Measurements from ENCODE around the gene GFM2.
"Not testable (repeated sequence)": the region's sequence is repeated elsewhere in the genome, so short reads cannot be mapped to it uniquely, and the experiment has no call there.

DNA sequence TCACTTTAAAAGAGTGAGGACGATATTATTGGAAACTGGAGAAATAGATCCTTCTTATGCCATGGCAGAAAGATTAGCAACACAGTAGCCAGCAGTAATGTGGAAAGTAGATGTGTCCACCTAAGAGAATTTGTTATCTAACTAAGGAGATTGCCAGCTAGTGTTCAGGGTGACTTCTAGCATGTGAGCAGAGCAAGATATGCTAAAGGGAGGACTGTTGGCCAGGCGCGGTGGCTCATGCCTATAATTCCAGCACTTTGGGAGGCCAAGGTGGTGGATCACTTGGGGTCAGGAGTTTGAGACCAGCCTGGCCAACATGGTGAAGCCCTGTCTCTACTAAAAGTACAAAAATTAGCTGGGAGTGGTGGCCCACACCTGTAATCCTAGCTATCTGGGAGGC lies 87.6 kb downstream of the GFM2 start:
- not testable (repeated sequence) for TF ChIP-seq CTCF (conservative IDR thresholded peaks at IDR 0.05; ENCODE audit: low read length); EZH2phosphoT487 (IDR thresholded peaks at IDR 0.05; ENCODE audit: borderline replicate concordance)
